Measurements from ENCODE around the gene ARIH2.

DNA sequence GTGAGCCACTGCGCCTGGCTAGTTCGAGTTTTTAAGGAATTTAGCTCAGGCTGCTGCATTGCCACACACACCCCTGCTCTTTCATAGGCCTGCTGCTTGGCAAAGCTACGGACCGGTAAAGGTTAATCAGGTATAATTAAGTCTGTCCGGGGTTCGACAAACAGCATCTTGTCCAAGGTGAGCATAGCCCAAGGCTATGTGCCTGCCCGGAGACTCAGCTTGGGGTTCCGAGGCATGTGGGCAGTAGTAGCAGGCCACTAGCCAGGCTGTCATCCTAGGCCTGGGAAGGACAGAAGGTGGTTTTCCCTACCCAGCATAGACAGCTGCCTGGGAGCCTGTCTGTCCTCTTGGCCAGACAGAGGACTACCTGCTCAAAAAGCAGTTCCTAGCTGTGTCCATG, 78.0 kb downstream of the ARIH2 start:
- TF ChIP-seq, protein P1, sequence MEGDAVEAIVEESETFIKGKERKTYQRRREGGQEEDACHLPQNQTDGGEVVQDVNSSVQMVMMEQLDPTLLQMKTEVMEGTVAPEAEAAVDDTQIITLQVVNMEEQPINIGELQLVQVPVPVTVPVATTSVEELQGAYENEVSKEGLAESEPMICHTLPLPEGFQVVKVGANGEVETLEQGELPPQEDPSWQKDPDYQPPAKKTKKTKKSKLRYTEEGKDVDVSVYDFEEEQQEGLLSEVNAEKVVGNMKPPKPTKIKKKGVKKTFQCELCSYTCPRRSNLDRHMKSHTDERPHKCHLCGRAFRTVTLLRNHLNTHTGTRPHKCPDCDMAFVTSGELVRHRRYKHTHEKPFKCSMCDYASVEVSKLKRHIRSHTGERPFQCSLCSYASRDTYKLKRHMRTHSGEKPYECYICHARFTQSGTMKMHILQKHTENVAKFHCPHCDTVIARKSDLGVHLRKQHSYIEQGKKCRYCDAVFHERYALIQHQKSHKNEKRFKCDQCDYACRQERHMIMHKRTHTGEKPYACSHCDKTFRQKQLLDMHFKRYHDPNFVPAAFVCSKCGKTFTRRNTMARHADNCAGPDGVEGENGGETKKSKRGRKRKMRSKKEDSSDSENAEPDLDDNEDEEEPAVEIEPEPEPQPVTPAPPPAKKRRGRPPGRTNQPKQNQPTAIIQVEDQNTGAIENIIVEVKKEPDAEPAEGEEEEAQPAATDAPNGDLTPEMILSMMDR (IDR thresholded peaks at IDR 0.05; ENCODE audit: insufficient read depth, low read length, poor library complexity, severe bottlenecking): no peak
- TF ChIP-seq EZH2phosphoT487 (conservative IDR thresholded peaks at IDR 0.05; ENCODE audit: low read length): no peak
